ENCODE data around the gene CDKN2AIP.

DNA sequence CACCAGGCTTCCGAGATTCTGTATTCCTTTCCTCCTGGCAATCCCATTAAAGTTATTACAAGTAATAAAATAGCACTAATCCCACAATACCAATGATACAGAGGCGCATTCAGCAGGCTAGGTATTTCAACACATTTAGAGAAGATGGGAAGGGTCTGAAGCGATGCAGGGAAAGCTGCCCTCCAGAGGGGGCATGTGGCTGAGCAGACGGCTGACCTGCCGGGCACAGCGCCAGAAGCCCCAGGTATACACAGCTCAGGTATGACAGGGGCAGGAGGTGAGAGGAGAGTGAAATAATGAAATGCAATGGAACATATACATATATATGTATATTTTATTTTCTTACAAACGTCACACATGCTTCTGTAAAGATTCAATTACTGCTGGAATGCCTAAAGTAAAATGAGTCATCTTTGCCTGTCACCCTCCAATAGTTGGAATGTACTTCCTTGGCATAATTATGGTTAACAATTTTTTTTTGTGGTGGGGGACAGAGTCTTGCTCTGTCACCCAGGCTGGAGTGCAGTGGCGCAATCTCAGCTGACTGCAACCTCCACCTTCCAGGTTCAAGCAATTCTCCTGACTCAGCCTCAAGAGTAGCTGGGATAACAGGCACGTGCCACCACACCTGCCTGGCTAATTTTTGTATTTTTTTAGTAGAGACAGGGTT is 21.3 kb upstream of the CDKN2AIP start:
- TF ChIP-seq POLR2A (IDR thresholded peaks at IDR 0.05), result no peak
- TF ChIP-seq POLR2AphosphoS5 (IDR thresholded peaks at IDR 0.05), result no peak
- TF ChIP-seq, protein P1, sequence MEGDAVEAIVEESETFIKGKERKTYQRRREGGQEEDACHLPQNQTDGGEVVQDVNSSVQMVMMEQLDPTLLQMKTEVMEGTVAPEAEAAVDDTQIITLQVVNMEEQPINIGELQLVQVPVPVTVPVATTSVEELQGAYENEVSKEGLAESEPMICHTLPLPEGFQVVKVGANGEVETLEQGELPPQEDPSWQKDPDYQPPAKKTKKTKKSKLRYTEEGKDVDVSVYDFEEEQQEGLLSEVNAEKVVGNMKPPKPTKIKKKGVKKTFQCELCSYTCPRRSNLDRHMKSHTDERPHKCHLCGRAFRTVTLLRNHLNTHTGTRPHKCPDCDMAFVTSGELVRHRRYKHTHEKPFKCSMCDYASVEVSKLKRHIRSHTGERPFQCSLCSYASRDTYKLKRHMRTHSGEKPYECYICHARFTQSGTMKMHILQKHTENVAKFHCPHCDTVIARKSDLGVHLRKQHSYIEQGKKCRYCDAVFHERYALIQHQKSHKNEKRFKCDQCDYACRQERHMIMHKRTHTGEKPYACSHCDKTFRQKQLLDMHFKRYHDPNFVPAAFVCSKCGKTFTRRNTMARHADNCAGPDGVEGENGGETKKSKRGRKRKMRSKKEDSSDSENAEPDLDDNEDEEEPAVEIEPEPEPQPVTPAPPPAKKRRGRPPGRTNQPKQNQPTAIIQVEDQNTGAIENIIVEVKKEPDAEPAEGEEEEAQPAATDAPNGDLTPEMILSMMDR (IDR thresholded peaks at IDR 0.05 in 8 of 11, conservative IDR thresholded peaks at IDR 0.05 in 3 of 11), result no peak

Measured in spleen (tissue), 7 donors.